HG02610 (cell line): ENCODE results near the gene OR10AD1.
"Not testable (repeated sequence)": the region's sequence is repeated elsewhere in the genome, so short reads cannot be mapped to it uniquely, and the experiment has no call there.

Experiments
- ATAC-seq: cut with Tn5 transposase; IDR thresholded peaks from one replicate; pipeline ENCODE4 v1.9.1; 2021; ENCODE audit warnings: mild to moderate bottlenecking, moderate library complexity; ENCODE audit not compliant: unreplicated experiment

Gene OR10AD1

GRCh38 chr12:48163150-48163747, 39.8 kb downstream of the OR10AD1 start:
- ATAC-seq, result no peak

GRCh38 chr12:48160807-48161206, 42.3 kb downstream of the OR10AD1 start:
- no peak for ATAC-seq

DNA sequence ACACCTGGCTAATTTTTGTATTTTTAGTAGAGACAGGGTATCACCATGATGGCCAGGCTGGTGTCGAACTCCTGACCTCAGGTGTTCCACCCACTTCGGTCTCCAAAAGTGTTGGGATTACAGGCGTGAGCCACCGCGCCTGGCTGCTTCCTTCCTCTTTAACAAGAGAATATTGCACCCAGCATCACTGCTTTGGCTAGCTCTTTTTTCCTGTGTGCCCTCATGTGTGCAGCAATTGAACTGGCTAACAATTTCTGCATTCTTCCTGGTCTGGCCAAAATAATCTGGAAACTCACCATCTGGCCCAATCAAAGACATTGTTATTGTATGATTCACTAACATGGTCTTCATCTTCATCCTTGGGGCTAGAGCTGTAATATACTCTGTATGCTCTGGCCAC, 43.0 kb downstream of the OR10AD1 start:
- ATAC-seq, result no peak

DNA sequence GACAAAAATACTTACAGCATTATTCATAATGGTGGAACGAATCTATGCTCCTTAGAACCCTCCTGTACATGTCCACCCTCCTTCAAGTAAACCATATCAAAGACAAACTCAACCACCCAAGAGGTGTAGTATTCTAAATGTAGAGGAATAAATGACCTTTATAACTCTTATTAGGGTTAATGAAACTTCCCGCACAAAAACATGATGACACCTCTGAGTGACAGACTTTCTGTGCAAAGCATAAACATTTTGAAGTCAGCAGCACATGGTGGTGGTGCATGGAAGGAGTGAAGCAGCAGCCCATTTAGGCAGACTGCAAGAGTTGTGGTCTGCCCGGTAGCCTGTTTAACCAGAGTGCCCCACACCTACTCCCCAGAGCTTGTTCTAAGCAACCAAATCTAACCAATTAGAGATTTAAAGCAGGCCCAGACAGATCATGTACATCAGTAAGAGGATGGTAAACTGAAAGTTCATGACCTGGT, 45.2 kb downstream of the OR10AD1 start:
- no peak for ATAC-seq

DNA sequence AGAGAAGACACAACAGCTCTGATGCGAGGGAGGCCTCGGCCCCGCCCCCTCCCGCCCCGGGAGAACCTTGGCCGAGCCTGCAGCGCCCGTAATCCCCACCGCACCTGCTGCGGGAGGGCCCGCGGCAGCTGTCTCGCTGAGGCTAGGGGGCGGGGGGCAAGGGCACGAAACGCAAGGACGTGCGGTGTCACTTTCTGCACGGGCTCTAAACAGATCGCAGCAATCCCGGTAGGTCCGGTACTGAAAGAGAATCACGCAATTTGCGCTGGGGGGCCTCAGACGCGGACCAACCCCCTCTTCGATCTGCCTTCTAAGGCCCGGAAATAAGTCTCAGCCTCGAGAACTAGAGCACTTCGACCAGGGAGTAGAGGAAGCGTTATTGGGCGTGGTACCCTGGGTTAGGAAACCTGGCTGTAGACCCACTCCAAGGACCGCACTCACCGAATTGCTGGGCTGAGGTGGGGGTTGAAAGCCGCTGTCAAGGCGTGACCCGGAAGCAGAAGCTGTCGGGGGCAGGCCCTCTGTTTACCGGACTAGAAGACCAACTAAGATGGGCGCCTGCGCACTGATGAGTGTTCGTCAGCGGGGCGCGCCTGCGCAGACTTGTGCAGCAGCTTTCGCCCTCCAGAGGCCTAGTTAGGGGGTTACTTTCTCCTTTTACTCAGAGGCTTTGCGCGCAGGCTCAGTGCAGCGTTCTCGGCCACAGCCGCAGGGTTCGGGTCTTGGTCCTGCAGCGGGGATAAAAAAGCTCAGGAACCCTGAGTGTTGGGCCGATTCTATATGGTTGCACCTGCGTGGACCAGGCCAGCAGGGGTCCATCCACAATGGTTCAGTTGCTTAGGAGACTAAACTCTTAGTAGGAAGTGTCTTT, 45.8 kb downstream of the OR10AD1 start, which contains the start of gene ASB8:
TSS of gene ASB8 (minus strand) at position 498 of the 871 bp plus-strand sequence. CDS start 4,019 bp downstream, outside the sequence.
- peak; percentile 90 for ATAC-seq

- no peak for ATAC-seq
Observed at GRCh38 chr12:48156652-48157017, 46.5 kb downstream of the OR10AD1 start.

- not testable (repeated sequence) for ATAC-seq
Observed at GRCh38 chr12:48155786-48156185, 47.3 kb downstream of the OR10AD1 start.
